NCI-H2081 (cell line): Measurements from ENCODE around the gene STXBP6.
A peak's percentile ranks its signal among the peaks of the same experiment; 100 is the strongest.

Experiments used
- DNase-seq, 2 experiments: peaks; one replicate each; lab custom pipeline; 2025; lab: John Stamatoyannopoulos, UW

The STXBP6 gene

GRCh38 chr14:25049568-25050268 lies at the start of gene STXBP6:
Gene STXBP6 (minus strand): TSS chr14:25050147. CDS start chr14:24974818, 75,329 bp downstream.
- DNase-seq = peak; percentile 55 to 76

- DNase-seq = no peak
Measured at GRCh38 chr14:25097120-25097519, 47.2 kb upstream of the STXBP6 start.

DNA sequence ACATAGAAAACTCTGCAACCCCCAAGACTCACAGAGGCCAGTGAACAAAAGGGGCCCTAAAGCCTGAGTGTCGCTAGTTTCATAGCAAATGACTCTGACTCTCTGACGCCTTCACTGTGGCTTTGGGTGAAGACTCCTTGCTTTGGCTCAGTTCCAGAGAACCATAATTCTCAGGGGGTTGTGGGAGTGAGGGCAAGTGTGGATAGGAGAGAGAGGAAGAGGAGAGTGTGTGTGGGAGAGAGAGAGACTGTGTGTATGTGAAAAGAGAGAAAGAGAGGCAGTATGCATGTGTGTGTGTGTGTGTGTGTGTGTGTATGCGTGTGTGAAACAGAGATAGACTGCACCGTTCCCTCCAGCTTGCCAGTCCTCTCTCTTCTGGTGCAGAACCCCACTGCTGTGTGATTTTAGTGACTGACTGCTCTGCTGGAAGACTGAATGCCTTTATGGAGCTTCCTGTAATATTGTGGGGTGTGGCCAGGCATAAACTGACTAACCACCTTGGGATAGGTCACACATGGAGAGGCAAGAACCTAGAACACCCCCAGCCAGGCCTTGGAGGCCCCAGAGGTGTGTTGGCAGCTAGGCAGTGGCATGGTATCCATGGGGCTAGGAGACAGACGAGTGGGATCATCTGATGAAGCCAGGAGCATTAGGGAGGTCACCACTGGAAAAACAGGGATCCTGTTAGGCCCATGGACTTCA lies 45.9 kb upstream of the STXBP6 start:
- no peak for DNase-seq

DNA sequence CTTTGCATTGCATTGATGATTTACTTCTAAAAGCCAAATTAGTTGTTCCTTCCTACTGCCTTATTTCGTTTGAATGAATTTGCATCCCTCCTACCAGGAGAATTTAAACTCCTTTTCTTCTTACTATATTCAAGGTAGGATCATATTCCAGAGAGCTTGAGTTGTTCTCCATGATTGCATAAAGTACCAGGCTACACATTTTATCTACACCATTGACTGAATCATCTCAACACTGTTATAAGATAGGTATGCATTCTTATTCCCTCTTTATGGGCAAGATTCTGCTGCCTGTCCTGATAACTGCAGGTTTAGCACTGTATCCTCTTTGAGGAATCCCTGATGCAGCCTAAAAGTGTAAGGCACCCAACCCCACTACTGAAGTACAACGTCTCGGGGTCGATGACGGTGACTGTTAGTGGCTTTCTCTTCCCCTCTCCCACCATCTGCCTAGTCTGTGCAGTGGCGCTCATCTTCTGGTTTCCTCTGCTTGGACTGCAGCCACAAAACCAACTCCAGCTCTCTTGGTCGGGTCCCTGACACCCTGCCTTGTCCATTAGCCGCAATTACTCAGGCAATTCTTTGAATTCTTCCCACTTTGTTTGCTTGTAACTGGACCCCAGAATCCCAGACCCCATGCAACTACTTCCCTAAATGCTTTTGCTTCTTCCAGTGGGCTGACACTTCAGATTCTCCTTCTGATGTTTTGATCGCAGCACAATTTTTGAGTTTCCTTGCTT lies 44.4 kb upstream of the STXBP6 start:
- DNase-seq = no peak

- DNase-seq = peak; percentile 20 to 54
Measured at GRCh38 chr14:25092258-25092740, 42.4 kb upstream of the STXBP6 start.

GRCh38 chr14:25090716-25091454 lies 40.9 kb upstream of the STXBP6 start:
- no peak for DNase-seq

DNA sequence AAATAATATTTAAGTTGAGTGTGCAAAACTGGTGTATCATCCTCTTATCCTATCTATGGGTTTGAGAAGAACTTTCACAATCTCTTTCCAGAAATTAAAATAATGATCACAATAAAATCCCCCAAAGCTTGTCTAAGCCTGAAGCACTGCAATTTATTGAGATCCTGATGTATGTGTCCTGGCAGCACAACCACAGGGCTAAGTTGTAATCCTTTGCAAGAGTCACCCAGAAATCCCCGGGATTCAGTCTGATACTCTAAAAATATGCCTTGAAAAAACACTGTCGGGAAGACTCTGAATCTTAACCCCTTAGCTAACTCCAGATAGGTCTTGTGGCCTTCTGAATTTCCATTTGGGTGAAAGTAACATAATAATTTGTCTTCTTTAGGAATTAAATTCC lies 40.3 kb upstream of the STXBP6 start:
- DNase-seq = no peak

DNA sequence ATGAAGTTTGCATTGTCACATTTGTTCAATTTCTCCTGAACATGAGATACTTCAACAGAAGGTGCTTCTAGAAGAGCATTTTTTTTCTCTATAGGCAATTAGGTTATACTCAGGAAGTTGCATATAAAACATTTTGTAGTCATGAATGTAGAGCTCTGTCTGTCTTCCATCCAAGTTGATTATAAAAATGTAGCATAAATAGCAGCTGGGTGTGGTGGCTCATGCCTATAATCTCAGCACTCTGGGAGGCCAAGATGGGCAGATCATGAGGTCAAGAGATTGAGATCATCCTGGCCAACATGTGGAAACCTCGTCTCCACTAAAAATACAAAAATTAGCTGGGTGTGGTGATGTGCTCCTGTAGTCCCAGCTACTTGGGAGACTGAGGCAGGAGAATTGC lies 39.5 kb upstream of the STXBP6 start:
- DNase-seq = no peak

- no peak for DNase-seq
Measured at GRCh38 chr14:25086821-25087396, 37.0 kb upstream of the STXBP6 start.

GRCh38 chr14:25086081-25086480 lies 36.1 kb upstream of the STXBP6 start:
- DNase-seq = peak; percentile 24 to 57

DNA sequence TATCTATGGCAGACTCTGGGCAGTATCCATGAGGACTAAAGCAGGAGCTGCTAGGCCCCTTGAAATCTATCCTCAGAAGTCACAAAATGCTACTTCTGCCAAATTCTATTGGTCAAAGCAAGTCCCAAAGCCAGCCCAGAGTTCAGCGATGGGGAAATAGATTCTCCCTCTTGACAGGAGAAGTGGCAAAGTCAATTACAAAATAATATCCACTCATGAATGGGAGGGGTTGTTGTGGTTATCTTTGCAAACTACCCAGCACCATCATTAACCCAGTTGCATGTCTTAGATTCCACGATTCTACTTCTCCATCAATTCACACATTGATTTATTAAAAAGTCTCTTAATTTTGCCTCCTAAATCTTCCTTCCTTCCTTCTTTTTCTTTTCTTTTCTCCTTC lies 30.7 kb upstream of the STXBP6 start:
- no peak for DNase-seq

DNA sequence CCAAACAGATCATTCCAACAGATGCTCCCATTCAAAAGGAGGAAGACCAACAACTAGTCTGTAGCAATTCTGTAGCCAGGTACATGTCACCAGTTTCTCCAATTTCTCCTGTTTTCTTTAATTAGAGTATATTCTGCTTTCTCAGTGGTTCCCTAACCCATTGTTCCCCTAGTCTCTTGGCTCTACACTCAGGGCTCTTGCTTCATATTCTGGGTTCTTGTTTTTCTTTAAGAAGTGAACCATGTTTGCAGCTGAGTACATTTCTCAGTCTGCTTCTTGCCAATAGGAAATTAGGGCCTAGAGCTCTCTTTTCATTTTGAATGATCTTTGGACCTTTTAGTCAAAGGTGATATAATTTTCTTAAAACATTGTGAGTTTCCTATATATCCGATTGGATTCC lies 29.4 kb upstream of the STXBP6 start:
- no peak for DNase-seq

DNA sequence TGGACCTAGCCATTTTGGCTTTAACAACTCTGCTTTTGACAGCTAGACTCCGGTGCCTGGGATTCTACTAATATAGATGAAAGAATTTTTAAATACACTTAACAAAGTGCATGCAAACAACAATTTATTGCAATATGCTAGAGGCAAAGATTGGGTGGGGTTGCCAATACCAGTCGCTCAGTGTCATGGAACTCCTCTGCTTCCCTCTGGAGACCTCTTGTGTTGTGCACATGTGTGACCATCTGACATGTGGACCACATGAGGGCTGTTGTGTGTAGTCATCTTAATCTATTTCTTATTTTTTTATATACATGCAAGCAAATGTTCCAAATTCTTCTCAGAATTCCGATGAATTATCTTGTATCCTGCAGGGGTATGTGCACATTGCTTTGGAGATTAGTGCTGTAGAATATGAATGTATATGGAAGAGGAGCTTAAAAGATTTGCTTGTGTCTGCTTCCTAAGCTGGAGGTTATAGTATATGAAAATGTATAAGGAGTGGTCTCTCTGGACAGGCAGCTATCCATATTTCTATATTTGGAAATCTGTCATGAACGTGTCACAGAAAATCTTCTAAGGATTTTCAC lies 24.2 kb upstream of the STXBP6 start:
- no peak for DNase-seq

DNA sequence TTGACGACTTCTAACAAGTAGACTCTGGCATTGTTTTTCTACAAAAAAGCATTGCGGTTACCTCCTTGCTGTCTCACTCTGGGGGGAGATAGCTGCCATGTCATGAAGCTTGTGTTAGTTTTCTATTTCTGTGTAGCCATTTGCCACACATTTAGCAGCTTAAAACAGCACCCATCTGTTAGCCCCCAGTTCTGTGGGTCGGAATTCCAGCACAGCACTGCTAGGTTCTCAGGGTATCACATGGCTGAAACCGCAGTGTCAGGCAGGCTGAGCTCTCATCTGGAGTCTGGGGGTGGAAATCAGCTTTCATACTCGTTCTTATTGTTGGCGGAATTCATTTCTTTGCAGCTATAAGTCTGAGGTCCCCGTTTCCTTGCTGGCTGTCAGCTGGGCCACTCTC lies 19.9 kb upstream of the STXBP6 start:
- no peak for DNase-seq

DNA sequence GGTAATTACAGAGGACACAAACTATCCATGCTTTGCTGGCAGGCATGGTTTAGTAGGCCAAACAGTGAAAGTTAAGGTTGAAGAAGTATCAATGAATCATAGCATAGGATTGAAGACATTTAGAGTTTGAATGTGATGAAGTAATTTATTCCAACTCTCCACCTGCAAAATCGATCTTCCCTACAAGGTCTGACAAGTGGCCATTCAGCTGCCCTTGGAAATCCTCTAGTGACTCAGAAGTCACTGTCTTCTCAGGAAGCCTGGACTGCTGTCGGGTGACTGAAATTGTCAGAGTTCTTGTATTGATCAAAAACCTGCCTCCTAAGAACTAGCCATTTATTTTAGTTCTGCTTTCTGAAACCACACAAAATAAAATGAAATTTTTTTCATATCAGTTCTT lies 17.7 kb upstream of the STXBP6 start:
- DNase-seq = no peak

DNA sequence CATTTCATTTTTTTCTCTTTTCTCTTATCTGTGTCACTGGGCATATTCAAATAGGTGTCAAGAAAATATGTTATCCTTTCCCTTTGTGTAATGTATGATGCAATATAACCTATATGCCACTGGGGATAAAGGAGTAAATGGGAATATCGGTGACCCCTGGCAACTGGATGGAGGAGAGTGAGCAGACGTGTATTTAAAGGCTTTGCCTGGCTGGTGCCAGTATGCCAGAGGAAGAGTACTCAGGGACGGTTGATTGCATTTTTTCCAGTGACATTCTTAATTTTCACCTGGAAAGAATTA lies 12.0 kb upstream of the STXBP6 start:
- DNase-seq = no peak

DNA sequence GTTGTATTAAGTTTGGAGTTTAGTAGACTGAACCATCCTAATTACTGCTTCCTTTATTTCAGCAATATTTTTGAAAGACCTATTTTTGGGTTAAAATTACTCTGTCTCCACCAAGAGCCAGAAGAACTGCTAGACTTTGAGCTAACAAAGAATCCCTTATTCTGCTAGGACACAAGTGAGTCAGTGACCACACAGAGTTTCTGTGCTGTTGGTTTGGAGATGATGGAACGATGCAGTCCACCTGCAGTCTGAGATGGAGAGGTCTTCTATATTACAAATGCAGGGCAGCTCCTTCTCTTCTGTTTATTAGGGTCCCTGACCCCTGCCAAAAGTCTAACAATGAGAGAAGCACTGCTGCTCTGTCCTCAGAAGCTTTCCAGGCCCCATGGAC lies 6.7 kb upstream of the STXBP6 start:
- no peak for DNase-seq

GRCh38 chr14:25055992-25056687 lies 6.2 kb upstream of the STXBP6 start:
- no peak for DNase-seq

DNA sequence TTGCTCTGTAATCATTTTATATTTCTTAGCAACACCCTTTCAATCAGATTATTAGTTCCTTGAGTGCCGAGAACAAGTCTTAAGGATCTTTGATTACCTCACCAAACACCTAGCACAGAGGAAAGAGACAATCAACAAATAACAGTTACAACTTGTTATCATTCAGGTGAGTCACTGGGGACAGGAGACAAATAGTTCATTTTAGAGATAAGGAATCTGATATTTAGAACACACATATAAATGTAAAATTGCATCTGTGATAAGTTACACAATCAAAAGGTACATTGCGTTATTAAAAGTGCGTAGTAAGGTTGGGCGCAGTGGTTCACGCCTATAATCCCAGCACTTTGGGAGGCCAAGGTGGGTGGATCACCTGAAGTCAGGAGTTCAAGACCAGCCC lies 5.1 kb upstream of the STXBP6 start:
- no peak for DNase-seq

GRCh38 chr14:25053585-25053984 lies 3.6 kb upstream of the STXBP6 start:
- no peak for DNase-seq

DNA sequence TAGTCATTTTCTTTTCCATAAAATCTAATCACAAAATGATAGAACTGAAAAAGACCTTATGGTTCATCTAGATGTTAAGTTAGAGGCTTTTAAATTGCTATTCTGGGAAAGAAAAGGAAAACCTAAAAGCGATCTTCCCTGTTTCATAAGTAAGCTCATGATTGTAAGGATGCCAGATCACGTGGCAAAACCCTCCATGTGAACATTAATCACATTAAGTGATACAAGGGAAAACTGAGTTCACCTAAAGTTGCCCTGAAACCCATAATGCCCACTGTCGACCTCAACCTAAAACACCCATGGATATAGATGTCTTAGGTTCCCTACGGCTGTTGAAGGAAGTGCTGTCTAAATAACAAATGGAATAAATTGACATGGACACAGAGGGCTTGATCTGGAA lies 3.0 kb upstream of the STXBP6 start:
- DNase-seq = no peak
